HG03469 (cell line): ENCODE results near the gene KRTAP6-2.

Source experiments
- ATAC-seq: cut with Tn5 transposase; IDR thresholded peaks from one replicate; pipeline ENCODE4 v1.9.1; 2021; ENCODE audit warnings: mild to moderate bottlenecking, moderate library complexity, moderate number of reproducible peaks; ENCODE audit not compliant: unreplicated experiment

KRTAP6-2 gene

GRCh38 chr21:30577766-30578165, 20.9 kb downstream of the KRTAP6-2 start:
- ATAC-seq: no peak

DNA sequence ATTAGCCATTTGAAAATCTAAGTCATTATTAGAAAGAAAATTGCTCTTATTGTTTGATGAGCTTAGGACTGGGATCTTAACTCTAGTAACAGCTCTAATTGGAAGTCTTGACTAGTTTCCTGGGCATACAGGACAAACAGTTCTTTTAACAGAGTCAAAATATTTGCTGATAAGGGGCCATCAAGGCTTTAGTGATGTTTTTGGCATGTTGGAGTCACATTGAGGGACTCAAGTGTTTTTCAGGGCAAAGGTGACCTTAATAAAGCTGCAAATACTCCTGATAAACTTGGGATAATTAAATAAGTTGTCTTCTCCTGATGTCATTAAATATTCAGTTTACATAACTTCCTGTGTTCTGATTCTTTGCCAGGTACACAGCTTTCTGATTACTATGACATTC, 31.1 kb downstream of the KRTAP6-2 start:
- no peak for ATAC-seq

DNA sequence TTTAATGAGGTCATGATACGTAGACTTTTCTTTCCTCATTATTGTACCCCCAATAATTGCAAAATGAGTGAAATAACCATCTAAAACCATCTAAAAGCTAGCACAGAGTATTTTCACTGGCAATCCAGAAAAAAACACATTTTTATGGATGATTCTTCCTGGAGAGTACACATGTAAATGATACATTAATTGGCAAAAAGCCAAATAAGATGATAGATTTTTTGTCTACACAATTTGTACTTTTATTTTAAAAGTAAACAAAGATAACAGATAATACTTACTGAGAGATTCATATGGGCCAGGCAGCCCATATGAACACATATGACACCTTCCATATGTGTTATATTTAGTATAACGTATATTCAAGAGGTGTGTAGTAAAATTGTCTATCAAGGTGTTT, 35.1 kb downstream of the KRTAP6-2 start:
- no peak for ATAC-seq

DNA sequence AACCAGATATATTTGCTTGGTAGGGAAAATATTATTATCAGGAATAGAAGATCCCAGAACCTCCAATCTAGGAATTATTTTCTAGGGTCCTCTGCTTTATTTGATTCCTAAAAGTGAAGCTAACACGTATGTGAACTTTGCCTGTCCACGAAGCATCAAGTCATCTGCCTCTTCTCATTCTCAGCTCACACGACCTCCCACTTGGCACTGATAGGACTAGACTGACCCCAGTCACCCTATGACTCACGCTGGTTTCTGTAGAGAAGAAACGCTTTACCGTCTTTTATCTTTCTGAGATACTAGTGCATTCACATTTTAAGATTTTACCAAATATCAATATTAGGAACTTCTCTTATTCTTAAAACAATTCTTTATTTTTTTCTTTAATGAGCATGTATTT, 35.6 kb downstream of the KRTAP6-2 start:
- no peak for ATAC-seq

- ATAC-seq: no peak
Measured at GRCh38 chr21:30561957-30562356, 36.7 kb downstream of the KRTAP6-2 start.

- ATAC-seq: no peak
Measured at GRCh38 chr21:30561264-30561895, 37.3 kb downstream of the KRTAP6-2 start, which contains the start of gene KRTAP19-7. Gene KRTAP19-7 (minus strand): TSS chr21:30561314. CDS start chr21:30561289, 25 bp downstream.

GRCh38 chr21:30555095-30555494, 43.6 kb downstream of the KRTAP6-2 start:
- no peak for ATAC-seq

DNA sequence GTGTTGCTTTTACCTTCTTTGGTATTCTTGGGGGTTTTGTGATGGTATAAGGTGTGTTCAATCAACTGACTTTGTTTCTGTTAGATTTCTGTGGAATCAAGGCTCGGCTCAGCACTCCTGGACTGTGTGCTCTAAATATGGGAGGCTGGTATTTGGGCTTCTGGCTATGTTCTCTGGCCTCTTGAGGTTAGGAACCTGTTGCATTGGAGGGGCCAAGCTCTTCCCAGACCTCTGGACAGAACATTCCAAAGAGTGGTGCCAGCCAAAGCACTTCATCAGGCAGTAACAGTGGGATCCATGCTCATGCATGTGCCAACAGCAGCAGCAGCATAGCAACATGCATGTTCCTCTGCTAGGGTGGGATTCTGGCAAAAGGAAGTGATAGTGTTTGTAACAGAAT, 45.9 kb downstream of the KRTAP6-2 start:
- ATAC-seq: no peak
